ENCODE measurements around the gene PLEKHO2.

Gene PLEKHO2

DNA sequence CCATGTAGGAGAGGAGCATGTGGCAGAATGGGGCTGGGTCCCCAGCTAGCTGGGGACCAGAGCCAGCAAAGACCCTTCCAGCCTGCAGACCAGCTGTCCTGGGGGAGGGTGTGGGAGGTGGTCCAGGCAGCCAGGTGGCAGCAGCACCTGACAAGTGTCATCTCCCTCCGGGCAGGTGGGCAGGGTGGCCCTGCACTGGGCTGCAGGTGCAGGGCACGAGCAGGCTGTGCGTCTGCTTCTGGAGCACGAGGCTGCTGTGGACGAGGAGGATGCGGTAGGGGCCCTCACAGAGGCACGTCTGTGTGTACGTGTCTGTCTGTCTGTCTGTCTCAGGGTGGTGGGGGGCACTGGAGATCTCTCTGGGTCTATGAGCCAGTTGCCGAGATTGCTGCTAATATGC, 75.5 kb downstream of the PLEKHO2 start:
- no peak for DNase-seq
